Right forelimb (tissue), 1 donor: ENCODE data around the gene MAPK13.
"Not testable (repeated sequence)": the region's sequence is repeated elsewhere in the genome, so short reads cannot be mapped to it uniquely, and the experiment has no call there.

ENCODE experiments used
- DNase-seq: peaks from one replicate; pipeline ENCODE4 v3.0.0-alpha.2; 2018

Gene MAPK13

GRCh38 chr6:36128793-36129192, 1.5 kb upstream of the MAPK13 start:
- DNase-seq = no peak

GRCh38 chr6:36129334-36129733, 979 bp upstream of the MAPK13 start:
- not testable (repeated sequence) for DNase-seq

GRCh38 chr6:36130667-36131510, 576 bp downstream of the MAPK13 start:
- DNase-seq = no peak

- DNase-seq = no peak
Measured at GRCh38 chr6:36131511-36132245, 1.4 kb downstream of the MAPK13 start.

- no peak for DNase-seq
Measured at GRCh38 chr6:36132246-36132895, 2.1 kb downstream of the MAPK13 start.

- DNase-seq = no peak
Measured at GRCh38 chr6:36133148-36133547, 2.8 kb downstream of the MAPK13 start.

GRCh38 chr6:36133912-36134311, 3.6 kb downstream of the MAPK13 start:
- DNase-seq = no peak

- no peak for DNase-seq
Measured at GRCh38 chr6:36135053-36135731, 4.9 kb downstream of the MAPK13 start.

GRCh38 chr6:36136034-36136433, 5.7 kb downstream of the MAPK13 start:
- DNase-seq = no peak

- no peak for DNase-seq
Measured at GRCh38 chr6:36136551-36136950, 6.2 kb downstream of the MAPK13 start.

- no peak for DNase-seq
Measured at GRCh38 chr6:36138667-36139066, 8.4 kb downstream of the MAPK13 start.

GRCh38 chr6:36139431-36139830, 9.1 kb downstream of the MAPK13 start:
- DNase-seq = no peak

GRCh38 chr6:36139991-36140710, 9.8 kb downstream of the MAPK13 start:
- DNase-seq = no peak

- DNase-seq = no peak
Measured at GRCh38 chr6:36141091-36141490, 10.8 kb downstream of the MAPK13 start.

- DNase-seq = no peak
Measured at GRCh38 chr6:36141961-36142360, 11.6 kb downstream of the MAPK13 start.

- DNase-seq = no peak
Measured at GRCh38 chr6:36142971-36143838, 12.9 kb downstream of the MAPK13 start.

- no peak for DNase-seq
Measured at GRCh38 chr6:36145495-36145894, 15.2 kb downstream of the MAPK13 start.

- no peak for DNase-seq
Measured at GRCh38 chr6:36147294-36147693, 17.0 kb downstream of the MAPK13 start.

GRCh38 chr6:36149476-36149875, 19.2 kb downstream of the MAPK13 start:
- DNase-seq = no peak

- no peak for DNase-seq
Measured at GRCh38 chr6:36150283-36150682, 20.0 kb downstream of the MAPK13 start.

- DNase-seq = no peak
Measured at GRCh38 chr6:36154286-36154685, 24.0 kb downstream of the MAPK13 start.
